Activated CD4-positive, alpha-beta T cell treated with anti-CD3 and anti-CD28 coated beads, Interleukin-2, amount 50 U/mL, for 48 hours (primary cell): ENCODE measurements around the gene HELQ.
"Not testable (repeated sequence)": the region's sequence is repeated elsewhere in the genome, so short reads cannot be mapped to it uniquely, and the experiment has no call there.

ENCODE experiments used
- DNase-seq, 2 experiments: peaks; one replicate each; pipeline ENCODE4 v3.0.0-alpha.2; 2020

The HELQ gene

DNA sequence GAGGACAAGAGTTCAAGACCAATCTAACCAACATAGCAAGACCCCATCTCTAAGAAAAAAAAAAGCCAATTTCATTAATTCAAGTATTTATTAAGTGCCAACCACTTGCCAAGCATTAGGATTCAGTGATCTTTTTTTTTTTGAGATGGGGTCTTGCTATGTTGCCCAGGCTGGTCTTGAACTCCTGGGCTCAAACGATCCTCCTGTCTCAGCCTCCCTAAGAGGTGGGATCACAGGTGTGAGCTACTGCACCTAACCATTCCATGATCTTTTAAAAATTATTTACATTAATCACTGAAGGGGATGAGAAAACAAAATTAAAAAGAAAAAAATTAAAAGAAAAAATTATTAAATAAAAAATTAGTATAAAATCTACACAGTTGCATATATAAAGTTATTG is 24.4 kb downstream of the HELQ start:
- DNase-seq = no peak

DNA sequence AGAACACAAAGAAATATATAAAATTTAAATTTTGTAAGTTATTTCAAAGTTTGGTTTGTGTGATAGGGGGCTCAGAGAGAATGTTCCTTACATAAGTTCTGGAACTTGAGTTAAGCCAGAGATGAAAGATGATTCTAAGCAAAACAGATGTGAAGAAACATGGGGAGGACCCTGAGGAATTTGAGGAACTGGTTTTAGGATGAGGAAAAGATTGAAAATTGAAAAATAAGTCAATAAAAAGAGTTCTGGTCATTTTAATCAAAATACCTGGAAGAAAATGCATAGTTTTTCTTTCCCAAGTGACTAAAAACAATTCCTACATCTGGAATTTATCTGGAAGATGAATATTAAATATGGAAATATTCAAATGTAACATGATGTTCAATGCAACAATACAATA is 37.4 kb downstream of the HELQ start:
- no peak for DNase-seq

DNA sequence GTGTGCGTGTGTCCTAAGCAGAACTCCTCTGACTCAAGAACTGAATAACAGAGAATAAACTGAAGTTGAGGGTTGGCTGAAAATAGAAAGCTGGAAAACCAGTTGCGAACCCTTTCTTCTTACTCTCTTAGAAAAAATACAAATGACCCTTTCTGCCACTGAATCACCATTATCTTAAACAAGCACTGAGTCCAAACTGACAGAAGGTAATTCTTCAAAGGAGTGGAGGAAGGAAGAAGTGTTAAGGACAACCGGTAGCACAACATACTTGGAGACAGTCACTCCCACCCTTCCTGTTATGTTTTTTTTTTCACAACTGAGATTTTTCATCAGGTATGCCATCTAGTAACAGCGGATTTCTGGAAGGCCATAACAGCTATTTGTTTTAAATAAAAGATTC is 38.1 kb downstream of the HELQ start:
- no peak for DNase-seq

DNA sequence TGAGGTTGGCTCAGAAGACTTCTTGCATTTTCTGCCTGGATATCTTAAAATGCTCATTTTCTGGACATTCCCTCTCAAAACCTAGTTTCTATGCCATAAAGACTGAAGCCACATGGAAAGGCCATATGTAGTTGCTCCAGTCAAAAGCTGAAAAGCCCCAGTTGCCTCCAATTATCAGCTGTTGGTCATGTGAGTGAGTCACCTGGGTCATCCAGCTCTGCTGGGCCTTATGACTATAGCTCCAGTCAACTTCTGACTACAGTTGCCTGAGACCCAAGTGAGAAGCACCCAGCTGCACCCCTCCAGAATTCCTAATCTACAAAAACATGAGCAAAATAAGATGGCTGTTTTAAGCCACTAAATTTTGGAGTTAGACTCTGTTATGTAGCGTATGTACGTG is 41.9 kb downstream of the HELQ start:
- no peak for DNase-seq

DNA sequence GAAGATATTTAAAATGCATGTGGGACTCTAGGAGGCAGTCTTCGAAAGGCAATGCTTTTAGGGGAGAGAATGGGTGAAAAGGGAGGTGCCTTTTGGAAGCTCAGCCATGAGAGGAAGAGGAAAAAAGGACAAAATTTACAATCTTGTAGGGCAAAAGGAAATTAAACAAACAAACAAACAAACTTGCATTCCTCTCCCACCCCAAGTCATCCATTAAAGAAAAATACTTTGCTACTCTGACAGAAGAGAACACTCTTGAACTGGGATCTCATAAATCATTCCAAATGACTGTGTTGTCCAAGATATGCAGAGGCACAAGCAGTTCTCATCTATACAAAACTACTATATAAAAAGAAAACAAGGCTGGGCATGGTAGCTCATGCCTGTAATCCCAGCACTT is 46.7 kb downstream of the HELQ start:
- DNase-seq = no peak

DNA sequence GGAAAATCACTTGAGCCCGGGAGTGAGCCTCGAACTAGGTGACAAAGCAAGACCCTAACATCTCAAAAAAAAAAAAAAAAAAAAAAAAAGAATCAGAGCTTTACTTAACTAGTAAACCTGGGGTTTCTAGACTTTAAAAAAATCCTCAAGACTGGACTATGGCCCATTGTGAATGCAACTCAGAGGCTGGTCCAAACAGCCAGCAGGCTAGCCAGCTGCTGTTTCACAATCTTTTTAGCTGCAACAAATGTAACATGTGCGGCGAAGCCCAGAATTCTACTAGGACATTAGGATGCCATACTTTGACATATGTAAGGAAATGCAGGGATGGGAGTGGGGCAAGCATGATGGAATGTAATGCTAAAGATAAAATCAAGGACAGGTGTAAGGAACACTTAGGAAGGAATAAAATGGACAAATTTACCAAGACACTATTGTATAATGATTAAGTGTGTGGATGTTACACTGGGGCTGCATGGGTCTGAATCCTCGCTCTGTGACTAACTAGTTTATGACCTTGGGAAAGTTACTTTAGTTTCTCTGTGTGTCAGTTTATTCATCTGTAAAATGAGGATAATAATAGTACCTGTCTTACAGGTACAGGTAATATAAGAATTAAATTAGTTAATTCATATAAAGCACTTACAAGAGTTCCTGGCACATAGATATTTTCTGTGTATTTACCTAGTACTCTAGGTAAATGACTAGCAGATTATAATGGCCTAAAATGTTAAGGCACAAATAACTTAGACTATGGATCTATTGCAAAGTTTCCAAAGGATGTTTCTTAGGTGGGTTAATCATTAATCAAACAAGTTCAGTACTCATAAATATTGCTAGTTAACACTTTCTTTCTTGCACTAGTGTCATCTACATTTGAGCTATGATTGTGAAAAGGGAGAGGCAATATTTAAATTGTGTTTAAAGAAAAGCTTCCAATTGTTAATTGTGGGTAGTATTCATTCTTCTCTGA is 49.5 kb downstream of the HELQ start:
- no peak for DNase-seq

DNA sequence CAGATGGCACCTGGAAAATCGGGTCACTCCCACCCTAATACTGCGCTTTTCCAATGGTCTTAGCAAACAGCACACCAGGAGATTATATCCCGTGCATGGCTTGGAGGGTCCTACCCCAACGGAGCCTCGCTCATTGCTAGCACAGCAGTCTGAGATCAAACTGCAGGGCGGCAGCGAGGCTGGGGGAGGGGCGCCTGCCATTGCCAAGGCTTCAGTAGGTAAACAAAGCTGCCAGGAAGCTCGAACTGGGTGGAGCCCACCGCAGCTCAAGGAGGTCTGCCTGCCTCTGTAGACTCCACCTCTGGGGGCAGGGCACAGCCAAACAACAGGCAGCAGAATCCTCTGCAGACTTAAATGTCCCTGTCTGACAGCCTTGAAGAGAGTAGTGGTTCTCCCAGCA is 57.5 kb downstream of the HELQ start:
- DNase-seq = not testable (repeated sequence)

DNA sequence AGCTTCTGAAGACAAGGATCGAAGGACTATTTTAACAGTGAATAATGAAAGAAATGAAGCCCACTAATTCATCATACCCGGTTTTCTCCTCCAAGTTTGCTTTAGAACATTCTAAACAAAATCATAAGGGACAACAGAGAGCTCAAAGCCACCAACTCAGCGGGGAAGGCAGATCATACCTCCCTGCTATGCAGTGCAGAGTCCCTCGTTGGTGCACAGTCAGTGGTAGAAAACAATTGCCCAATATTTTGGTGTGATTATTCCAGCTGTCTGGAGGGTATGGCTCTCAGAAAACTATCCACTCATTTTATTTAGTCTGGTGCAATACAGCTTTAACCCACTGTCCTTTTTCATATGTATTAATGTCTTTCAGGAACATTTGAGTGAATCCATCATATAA is 61.7 kb downstream of the HELQ start:
- no peak for DNase-seq

DNA sequence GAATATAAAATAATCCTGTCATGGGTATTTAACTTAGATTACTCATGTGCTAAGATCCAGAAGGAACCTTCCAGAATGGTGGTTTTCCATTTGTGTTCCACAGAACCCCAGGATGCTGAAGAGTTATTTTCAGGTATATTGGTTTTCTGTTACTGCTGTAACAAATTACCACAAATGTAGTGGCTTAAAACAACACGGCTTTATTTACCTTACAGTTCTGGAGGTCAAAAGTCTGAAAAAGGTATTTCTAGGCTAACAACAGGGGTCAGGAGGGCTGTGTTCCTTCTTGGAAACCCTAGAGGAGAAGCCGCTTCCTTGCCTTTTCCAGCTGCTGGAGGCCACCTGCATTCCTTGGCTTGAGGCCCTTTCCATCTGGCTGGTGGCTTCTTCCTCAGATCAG is 63.1 kb downstream of the HELQ start:
- no peak for DNase-seq

DNA sequence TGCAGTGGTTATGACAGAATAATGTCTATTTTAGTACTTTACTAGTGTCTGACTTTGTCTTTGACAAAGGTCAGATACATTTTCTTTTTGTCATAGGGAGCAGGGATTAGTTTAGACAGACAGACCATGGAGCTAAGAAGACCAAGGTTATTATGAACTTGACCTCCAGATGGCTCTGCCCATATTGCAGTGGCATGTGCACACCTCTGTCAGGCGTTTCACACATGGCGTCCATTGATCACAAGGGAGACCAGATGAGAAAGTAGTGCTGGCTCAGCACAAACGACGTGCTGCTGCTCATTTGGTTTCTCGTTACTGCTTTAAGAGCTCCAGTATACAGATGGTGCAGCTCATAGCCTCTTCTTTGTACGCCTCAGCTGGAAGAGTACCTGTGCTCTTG is 64.7 kb downstream of the HELQ start:
- no peak for DNase-seq

DNA sequence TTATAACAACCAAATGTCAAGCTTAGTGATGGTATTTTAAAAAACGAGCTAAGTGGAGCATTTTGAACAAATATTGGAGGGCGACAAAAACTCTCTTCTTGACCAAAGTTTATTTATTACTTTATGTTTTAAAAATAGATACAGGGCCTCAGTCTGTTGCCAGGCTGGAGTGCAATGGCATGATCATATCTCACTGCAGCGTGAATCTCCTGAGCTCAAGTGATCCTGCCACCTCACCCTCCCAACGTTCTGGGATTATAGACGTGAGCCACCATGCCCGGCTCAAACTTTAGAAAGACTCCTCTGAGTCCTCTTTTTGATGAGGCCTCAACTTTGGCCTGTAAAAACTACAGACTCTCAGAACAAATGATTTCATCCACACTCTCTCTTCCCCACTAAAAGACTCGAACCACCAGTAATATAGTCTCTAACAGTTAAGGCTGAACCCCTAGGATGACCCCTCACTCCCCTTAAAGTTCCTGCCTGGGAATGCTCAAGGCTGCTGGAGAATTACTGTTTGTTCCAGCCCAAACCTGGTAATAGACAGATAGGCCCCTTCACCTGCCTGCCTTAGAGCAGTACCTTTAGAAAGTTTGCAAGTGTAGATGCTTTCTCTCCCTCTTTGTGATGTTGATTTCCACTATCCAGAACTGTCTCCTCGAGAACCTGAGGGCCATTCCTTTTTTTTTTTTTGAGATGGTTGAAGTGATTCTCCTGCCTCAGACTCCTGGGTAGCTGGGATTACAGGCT is 65.7 kb downstream of the HELQ start:
- DNase-seq = no peak

DNA sequence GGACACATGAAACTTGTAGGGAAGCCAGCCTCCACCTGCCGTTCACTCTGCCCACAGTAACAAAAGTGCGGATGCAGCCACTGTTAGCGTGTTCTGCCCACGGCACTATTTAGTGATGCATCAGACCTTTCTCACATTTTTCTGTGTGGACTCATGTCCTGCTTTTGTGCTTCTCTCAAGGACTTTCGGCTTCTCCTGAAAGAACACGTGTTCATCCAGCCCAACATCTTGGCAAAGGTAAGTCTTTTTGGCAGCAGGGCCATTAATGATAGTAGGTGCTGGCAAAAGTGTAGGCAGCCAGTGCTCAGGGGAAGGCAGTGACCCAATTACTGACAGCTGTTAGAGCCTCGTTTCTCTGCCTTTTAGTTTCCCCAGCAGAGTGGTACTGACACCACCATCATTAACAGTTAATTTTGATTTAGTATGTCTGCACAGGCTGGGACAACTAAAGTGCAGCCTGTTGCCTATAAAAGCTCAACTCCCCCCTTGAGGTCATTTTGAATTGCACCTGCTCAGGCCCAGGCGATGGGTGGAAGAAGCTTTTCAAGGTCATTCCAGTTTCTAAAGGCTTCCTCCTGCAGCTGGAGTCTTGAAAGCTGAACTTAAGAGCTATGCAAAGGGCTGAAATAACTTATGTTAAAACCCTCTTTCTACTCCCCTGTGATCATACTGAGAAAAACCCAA is 66.4 kb downstream of the HELQ start:
- DNase-seq = no peak

DNA sequence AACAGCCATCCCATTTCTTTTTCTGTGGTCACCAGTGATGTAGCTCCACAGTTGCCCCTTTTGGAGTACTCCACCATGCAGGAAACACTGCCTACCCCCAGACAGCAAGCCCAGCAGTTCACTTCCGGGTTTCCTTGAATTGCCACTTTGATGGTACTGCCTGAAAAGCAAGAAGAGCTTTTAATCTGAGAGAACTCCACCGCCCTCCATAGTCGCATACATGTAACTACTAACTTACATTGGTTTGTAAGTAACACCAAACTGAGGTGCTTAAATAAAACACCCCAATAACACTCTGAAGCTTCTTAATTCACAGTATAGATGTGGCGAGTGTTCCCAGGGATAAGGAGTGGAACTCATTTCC is 67.3 kb downstream of the HELQ start:
- DNase-seq = peak; percentile 7 to 15

DNA sequence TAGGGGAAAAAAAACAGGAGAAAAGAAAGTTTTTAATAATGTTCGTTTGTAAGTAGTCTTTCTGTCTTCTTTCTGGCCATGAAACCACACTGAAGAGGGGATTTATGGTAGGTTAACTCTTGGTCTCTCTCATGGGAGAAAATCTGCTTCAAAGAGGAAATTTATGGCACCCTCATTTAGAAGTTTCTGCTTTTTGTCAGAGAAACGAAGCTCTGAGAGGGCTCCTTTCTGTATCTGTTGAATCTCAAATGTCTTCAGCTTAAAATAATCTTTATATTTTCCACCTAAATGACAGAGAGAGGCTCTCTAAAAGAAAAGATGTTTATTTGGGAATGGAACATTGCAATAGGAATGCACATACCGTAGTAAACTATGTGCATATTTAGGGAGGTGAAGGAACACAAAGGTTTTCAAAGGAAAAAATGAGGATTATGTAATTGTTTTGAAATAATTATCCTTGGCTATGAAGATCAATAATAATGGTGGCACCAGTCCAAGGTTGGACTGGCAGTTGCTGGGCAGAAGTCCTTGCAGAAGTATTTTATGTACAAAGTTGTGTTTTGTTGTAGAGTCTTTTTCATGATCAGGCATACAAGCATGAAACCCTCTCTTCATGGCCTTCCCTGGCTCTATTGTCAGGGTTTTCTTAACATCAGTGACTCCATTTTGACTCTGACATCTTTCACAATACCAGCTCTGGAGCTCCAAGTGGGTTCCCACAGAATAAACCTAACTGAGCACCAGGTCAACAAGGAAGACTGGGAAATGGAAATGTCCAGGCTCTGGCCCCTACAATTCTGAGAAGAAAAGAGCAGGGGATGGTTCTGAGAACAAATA is 67.9 kb downstream of the HELQ start:
- no peak for DNase-seq

DNA sequence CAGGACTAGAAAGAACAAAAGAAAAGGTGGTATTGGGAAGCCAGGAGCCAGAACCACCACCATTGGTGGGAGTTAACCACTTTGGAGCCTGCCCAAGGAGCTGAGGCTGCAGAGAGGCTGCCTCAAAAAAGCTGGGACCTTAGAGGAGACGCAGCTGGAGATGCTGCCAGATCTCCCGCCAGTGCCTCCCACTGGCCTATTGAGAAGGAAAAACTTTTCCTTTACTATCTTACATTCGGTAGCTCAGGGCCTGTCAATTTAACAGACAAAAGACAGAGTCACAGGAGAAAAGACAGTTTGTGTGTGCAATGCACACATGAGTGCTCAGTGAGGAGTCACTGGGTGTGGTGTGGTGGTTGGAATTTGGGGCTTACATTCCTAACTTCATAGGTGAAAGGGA is 68.6 kb downstream of the HELQ start:
- DNase-seq = no peak

DNA sequence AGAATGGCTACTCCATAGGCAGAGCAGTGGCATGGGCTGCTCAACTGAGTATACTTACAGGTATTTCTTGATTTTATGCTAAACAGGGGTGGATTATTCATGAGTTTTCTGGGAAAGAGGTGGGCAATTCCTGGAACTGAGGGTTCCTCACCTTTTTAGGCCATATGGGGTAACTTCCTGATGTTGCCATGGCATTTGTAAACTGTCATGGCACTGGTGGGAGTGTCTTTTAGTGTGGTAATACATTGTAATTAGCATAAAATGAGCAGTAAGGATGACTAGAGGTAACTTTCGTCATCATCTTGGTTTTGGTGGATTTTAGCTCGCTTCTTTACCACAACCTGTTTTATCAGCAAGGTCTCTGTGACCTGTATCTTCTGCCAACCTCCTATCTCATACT is 72.8 kb downstream of the HELQ start:
- no peak for DNase-seq

DNA sequence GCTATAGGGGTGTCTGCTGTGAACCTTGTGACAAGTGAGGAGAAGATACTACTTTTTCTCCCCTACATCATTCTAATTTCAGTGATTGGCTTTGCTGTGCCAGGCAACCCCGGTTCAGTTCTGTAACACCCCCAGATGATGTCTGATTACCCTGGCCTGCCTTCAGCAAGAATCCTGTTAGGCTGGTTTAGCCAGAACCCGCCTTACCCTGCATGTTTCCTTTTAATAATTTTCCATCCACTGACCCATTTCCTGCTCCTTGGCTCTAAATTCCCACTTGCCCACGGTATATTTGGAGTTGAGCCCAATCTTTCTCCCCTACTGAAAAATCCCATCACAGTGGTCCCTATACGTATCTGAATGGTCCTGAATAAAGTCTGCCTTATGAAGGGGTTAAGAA is 74.5 kb downstream of the HELQ start:
- no peak for DNase-seq

DNA sequence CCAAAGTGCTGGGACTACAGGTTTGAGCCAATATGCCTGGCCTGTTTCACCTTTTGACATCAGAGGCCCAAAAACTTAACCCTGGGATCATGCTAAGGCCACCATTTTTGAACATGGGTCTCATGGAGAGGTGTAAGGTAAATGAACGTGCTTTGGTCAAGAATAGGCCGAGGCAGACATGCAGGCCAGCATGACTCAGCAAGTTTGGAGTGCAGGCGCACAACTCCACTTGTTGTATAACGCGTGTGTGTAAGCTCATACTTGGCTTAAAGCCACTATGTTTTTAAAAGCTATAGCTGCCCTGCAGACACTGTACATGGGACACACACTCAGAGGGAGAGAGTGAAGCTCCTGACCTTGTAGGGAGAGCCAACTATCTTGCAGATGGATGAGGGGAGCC is 77.2 kb downstream of the HELQ start:
- DNase-seq = no peak

DNA sequence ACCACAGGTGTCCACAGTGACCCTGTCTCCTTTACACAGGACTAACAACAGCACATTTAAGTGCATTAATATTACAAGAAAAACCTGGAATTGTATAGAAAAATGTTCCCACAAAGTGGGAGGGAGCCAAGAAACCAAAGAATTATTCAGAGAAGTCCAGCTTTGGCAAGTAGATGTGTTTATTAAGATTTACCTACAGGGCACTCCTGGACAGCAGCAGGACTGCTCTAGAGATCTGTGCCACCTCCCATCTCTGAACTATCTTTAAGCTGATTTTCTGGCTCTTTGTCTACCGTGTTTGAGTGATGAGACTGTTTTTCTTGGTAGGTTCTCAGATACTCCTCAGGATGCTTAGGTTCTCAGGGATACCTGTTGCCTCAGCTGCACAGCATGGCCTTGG is 82.7 kb downstream of the HELQ start:
- no peak for DNase-seq

DNA sequence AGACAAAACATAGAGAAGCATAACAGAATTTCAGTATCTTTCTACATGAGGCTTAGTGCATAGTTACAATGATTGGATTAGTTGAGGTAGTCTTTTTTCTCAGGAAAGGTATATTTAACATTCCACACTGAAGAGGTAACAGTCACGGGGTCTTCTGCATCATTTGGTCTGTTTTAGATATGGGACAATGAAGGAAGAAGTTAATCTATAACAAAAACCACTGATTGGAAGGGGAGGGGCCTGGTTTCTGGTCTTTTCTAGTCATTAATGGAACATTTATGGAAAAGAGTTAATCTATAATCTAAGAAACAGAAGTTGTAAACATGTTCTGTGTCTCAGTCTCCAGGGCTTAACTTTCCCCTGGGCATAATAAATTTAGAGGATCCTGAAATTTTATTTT is 83.7 kb downstream of the HELQ start:
- no peak for DNase-seq

DNA sequence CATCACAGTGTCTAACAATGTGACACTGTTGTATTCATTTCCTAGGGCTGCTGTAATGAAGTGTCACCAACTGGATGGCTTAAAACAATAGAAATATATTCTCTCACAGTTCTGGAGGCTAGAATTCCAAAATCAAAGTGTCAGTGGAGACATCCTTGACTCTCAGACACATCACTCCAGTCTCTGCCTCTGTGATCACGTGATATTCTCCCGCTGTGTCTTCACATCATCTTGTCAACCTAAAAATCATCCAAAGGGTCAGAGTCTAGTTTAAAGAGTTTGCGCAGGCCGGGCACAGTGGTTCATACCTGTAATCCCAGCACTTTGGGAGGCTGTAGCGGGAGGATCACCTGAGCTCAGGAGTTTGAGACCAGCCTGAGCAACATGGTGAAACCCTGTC is 84.4 kb downstream of the HELQ start:
- DNase-seq = no peak

DNA sequence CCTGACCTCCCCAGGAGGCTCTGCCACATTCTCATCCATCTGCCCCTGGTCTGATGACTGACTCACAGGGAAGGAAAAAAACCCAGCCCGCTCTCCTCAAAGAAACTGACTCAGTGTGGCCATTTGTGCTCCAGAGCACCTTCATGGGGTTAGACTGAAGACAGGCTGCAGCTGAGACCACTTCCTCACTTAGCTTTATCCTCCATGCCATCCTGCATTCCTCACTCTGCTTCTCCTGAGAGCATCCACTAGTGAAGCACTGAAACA is 85.0 kb downstream of the HELQ start:
- no peak for DNase-seq
